Neural cell (in vitro differentiated cells): ENCODE measurements around the gene GDF11.

Source experiments
- CTCF ChIP-seq: fragments of 450-650 bp; IDR thresholded peaks from 2 replicates; pipeline ENCODE4 v1.5.1; 2014; ENCODE audit warnings: antibody characterized with exemption, mild to moderate bottlenecking, moderate library complexity; ENCODE audit not compliant: poor library complexity, severe bottlenecking
- EP300 ChIP-seq: fragments of 450-650 bp; conservative IDR thresholded peaks from 2 replicates; pipeline ENCODE4 v1.6.1; 2014; ENCODE audit warnings: antibody characterized with exemption, mild to moderate bottlenecking, moderate library complexity; ENCODE audit not compliant: poor library complexity, severe bottlenecking
- EZH2 ChIP-seq: fragments of 200-600, 300-800 bp; shearing (Covaris generic), sonication (generic); IDR thresholded peaks from 2 replicates; pipeline ENCODE4 v1.6.1; 2014; ENCODE audit warnings: antibody characterized with exemption, low read length, borderline replicate concordance, mild to moderate bottlenecking; ENCODE audit not compliant: insufficient read depth, poor library complexity, severe bottlenecking
- MXI1 ChIP-seq: fragments of 450-650 bp; conservative IDR thresholded peaks from 2 replicates; pipeline ENCODE4 v1.6.1; 2014; ENCODE audit warnings: antibody characterized with exemption, mild to moderate bottlenecking; ENCODE audit not compliant: poor library complexity, severe bottlenecking
- POLR2AphosphoS5 ChIP-seq: IDR thresholded peaks from 2 replicates; pipeline ENCODE4 v1.6.1; 2012
- RAD21 ChIP-seq: fragments of 450-650 bp; conservative IDR thresholded peaks from 2 replicates; pipeline ENCODE4 v1.6.1; 2014; ENCODE audit warnings: antibody characterized with exemption, mild to moderate bottlenecking, moderate library complexity
- SMC3 ChIP-seq: fragments of 450-650 bp; conservative IDR thresholded peaks from 2 replicates; pipeline ENCODE4 v1.6.1; 2014; ENCODE audit warnings: antibody characterized with exemption, mild to moderate bottlenecking, moderate library complexity; ENCODE audit not compliant: poor library complexity
- TAF1 ChIP-seq: IDR thresholded peaks from 2 replicates; pipeline ENCODE4 v1.6.1; 2012; ENCODE audit warnings: low read depth
- TF ChIP-seq, protein P1 (sequence below): IDR thresholded peaks from 2 replicates; pipeline ENCODE4 v1.6.1; 2012; ENCODE audit warnings: borderline replicate concordance

DNA sequence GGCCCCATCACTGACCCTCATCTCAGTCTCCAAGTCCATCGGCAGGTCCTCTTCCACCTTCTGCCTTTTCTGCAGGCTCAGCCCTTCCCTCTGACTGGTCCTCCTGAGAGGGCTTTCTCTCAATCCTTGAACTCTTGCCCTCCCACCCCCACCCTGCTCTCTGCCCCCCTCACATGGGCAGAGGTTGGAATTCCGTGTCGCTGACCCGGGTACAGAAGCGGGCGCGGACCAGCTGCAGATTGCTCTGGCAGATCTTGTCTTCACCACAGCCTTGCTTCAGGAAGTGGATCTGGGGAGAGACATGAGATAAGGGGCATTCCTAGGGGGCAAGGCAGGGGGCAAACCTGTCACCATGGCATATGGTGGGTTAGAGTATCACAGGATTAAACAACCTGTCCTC is 47.6 kb upstream of the GDF11 start:
- TF ChIP-seq CTCF (no peak), TAF1 (no peak), POLR2AphosphoS5 (no peak), RAD21 (no peak), EZH2 (no peak), SMC3 (no peak), EP300 (no peak), MXI1 (no peak)
- TF ChIP-seq, protein P1, sequence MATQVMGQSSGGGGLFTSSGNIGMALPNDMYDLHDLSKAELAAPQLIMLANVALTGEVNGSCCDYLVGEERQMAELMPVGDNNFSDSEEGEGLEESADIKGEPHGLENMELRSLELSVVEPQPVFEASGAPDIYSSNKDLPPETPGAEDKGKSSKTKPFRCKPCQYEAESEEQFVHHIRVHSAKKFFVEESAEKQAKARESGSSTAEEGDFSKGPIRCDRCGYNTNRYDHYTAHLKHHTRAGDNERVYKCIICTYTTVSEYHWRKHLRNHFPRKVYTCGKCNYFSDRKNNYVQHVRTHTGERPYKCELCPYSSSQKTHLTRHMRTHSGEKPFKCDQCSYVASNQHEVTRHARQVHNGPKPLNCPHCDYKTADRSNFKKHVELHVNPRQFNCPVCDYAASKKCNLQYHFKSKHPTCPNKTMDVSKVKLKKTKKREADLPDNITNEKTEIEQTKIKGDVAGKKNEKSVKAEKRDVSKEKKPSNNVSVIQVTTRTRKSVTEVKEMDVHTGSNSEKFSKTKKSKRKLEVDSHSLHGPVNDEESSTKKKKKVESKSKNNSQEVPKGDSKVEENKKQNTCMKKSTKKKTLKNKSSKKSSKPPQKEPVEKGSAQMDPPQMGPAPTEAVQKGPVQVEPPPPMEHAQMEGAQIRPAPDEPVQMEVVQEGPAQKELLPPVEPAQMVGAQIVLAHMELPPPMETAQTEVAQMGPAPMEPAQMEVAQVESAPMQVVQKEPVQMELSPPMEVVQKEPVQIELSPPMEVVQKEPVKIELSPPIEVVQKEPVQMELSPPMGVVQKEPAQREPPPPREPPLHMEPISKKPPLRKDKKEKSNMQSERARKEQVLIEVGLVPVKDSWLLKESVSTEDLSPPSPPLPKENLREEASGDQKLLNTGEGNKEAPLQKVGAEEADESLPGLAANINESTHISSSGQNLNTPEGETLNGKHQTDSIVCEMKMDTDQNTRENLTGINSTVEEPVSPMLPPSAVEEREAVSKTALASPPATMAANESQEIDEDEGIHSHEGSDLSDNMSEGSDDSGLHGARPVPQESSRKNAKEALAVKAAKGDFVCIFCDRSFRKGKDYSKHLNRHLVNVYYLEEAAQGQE, result no peak
